Endothelial cell of umbilical vein (primary cell): ENCODE measurements around the gene CELF2. TPM values are rescaled to one million over a fixed set of nuclear protein-coding genes. Genes with fewer than 3 reads are reported as not detected.

ENCODE experiments used
- BruUV-seq: library from RNA; stranded (reverse); fragments of 400-500 nt; replicated peaks from 2 replicates; lab custom pipeline; 2021; lab: Mats Ljungman, UMichigan
- CTCF ChIA-PET: fragments of 300-600, 350-600 bp; sonication (Branson Sonifier 250); formaldehyde crosslinking; loops from one replicate; lab custom pipeline; 2021; ENCODE audit warnings: antibody characterized with exemption, inconsistent platforms; lab: Charles Lee
- POLR2A ChIA-PET: fragments of 300-600, 350-600 bp; sonication (Branson Sonifier 250); formaldehyde crosslinking; loops from one replicate; lab custom pipeline; 2021; ENCODE audit warnings: antibody characterized with exemption, inconsistent platforms; lab: Charles Lee
- DNase-seq: peaks from one replicate; pipeline ENCODE4 v3.0.0-alpha.2; 2011; ENCODE audit warnings: low read depth, low spot score
- FAIRE-seq: peaks from 2 replicates; lab custom pipeline; 2011; peaks lifted over from hg19 to GRCh38; lab: Jason Lieb, UNC
- H2AFZ ChIP-seq: 2 replicates; pipeline ENCODE4 v1.6.0; 2012; ENCODE audit warnings: low read depth, low read length, control low read depth, inconsistent platforms
- H3K27ac ChIP-seq: 2 replicates; pipeline ENCODE4 v1.5.1; 2011; ENCODE audit warnings: low read depth, mild to moderate bottlenecking, control low read depth, low read length, moderate library complexity; ENCODE audit not compliant: insufficient read depth
- H3K27me3 ChIP-seq, 2 experiments: 2 replicates each; pipeline versions ENCODE4 v1.6.0 to v1.6.1; 2011; ENCODE audit warnings: low read length in 2 of 2, mixed read lengths in 1 of 2; ENCODE audit not compliant: control insufficient read depth in 2 of 2, insufficient read depth in 2 of 2
- H3K36me3 ChIP-seq, 2 experiments: 2 replicates in 1 of 2; 3 replicates in 1 of 2; pipeline ENCODE4 v1.5.1; 2011; ENCODE audit warnings: low read length in 2 of 2, mild to moderate bottlenecking in 1 of 2, moderate library complexity in 1 of 2; ENCODE audit not compliant: control insufficient read depth in 2 of 2, insufficient read depth in 2 of 2; ENCODE audit errors: extremely low read depth in 1 of 2
- H3K4me1 ChIP-seq: 3 replicates; pipeline ENCODE4 v1.5.1; 2011; ENCODE audit warnings: mild to moderate bottlenecking, low read length; ENCODE audit not compliant: control insufficient read depth, insufficient read depth; ENCODE audit errors: extremely low read depth
- H3K4me2 ChIP-seq: 2 replicates; pipeline ENCODE4 v1.6.1; 2011; ENCODE audit warnings: low read length, control low read depth, mixed read lengths; ENCODE audit not compliant: insufficient read depth
- H3K4me3 ChIP-seq, 3 experiments: fragments of 200-600 bp in 1 of 3; sonication (generic), shearing (Covaris generic) in 1 of 3; replicated peaks in 1 of 3; 2 replicates each; pipeline ENCODE4 v1.5.1; 2011 to 2016; ENCODE audit warnings: control low read depth in 3 of 3, low read length in 3 of 3, mild to moderate bottlenecking in 2 of 3, inconsistent platforms in 1 of 3, low read depth in 1 of 3, moderate library complexity in 1 of 3; ENCODE audit not compliant: insufficient read depth in 1 of 3
- H3K79me2 ChIP-seq: 2 replicates; pipeline ENCODE4 v1.6.0; 2012; ENCODE audit warnings: low read length, inconsistent platforms; ENCODE audit not compliant: control insufficient read depth, insufficient read depth
- H3K9ac ChIP-seq: replicated peaks from 2 replicates; pipeline ENCODE3; 2011; ENCODE audit warnings: low read length, control low read depth; ENCODE audit not compliant: insufficient read depth; ENCODE audit errors: extremely low read depth
- H3K9me1 ChIP-seq: replicated peaks from 3 replicates; pipeline ENCODE4 v1.6.0; 2011; ENCODE audit warnings: mild to moderate bottlenecking, low read length; ENCODE audit not compliant: control insufficient read depth, insufficient read depth; ENCODE audit errors: extremely low read depth
- H3K9me3 ChIP-seq: replicated peaks from 2 replicates; pipeline ENCODE4 v1.5.1; 2012; ENCODE audit warnings: low read length, inconsistent platforms; ENCODE audit not compliant: control insufficient read depth, insufficient read depth
- H4K20me1 ChIP-seq: replicated peaks from 2 replicates; pipeline ENCODE3; 2011; ENCODE audit warnings: mild to moderate bottlenecking, low read length; ENCODE audit not compliant: control insufficient read depth, insufficient read depth; ENCODE audit errors: extremely low read depth
- CTCF ChIP-seq, 2 donors: IDR thresholded peaks; 1 replicate in 1 of 2; 2 replicates in 1 of 2; pipeline ENCODE4 v1.5.1; 2011; ENCODE audit warnings: low read length in 2 of 2, mild to moderate bottlenecking in 2 of 2, moderate library complexity in 2 of 2, control low read depth in 1 of 2, inconsistent platforms in 1 of 2, low read depth in 1 of 2; ENCODE audit not compliant: insufficient read depth in 1 of 2; ENCODE audit errors: extremely low read depth in 1 of 2
- EZH2 ChIP-seq: IDR thresholded peaks from 2 replicates; pipeline ENCODE4 v1.6.1; 2012; ENCODE audit warnings: borderline replicate concordance, low read depth, mild to moderate bottlenecking, moderate library complexity, low read length, inconsistent platforms; ENCODE audit not compliant: severe bottlenecking
- FOS ChIP-seq: IDR thresholded peaks from 2 replicates; pipeline ENCODE4 v1.6.1; 2011; ENCODE audit warnings: mild to moderate bottlenecking, low read length, moderate library complexity, borderline replicate concordance; ENCODE audit not compliant: insufficient read depth
- GATA2 ChIP-seq: IDR thresholded peaks from 2 replicates; pipeline ENCODE4 v1.7.0; 2011; ENCODE audit warnings: low read depth, mild to moderate bottlenecking, moderate library complexity, mixed read lengths, low read length; ENCODE audit not compliant: insufficient read length, insufficient read depth
- JUN ChIP-seq: IDR thresholded peaks from 2 replicates; pipeline ENCODE4 v1.6.1; 2011; ENCODE audit warnings: borderline replicate concordance, low read depth; ENCODE audit not compliant: insufficient read length, insufficient read depth
- MAX ChIP-seq: IDR thresholded peaks from 2 replicates; pipeline ENCODE4 v1.6.1; 2011; ENCODE audit not compliant: insufficient read depth, insufficient read length
- MYC ChIP-seq: IDR thresholded peaks from one replicate; pipeline ENCODE4 v1.6.1; 2011; ENCODE audit warnings: mild to moderate bottlenecking, low read depth, low read length
- dilution Hi-C: fragments of 300-500 bp; cut with MboI; formaldehyde crosslinking; loops from one replicate; pipeline ENCODE4 v1.15.0; 2019; ENCODE audit warnings: low sequenced_read_pairs; ENCODE audit not compliant: extremely low pct_ligation_motif_present
- intact Hi-C: fragments of 100-400 bp; cut with micrococcal nuclease; formaldehyde crosslinking; loops from one replicate; pipeline ENCODE4 v1.10.0; 2022
- polyA plus RNA-seq, 4 experiments: library from polyadenylated mRNA; depleted of rRNA in 3 of 4; stranded (reverse) in 3 of 4; unstranded in 1 of 4; fragments of >200 nt; gene quantifications; 2 replicates each; pipeline versions ENCODE4 v1.2.1 to v1.2.3, GENCODE V29; 2011 to 2012; ENCODE audit warnings: missing spikeins in 1 of 4
- total RNA-seq: library from RNA; stranded (reverse); gene quantifications from 2 replicates; pipeline ENCODE4 v1.2.3, GENCODE V29; 2021

CELF2 gene
- total and polyA plus RNA-seq, 2 donors (not counting 3 experiments of a cell fraction or from before 2014, with no cell fraction given) = 21.6 to 42.6 TPM

GRCh38 chr10:11105676-11106004 lies 88.0 kb downstream of the CELF2 start:
- no TSS peak for BruUV-seq
- Histone ChIP-seq H3K9me1 (no peaks in the 10 kb centered on the region), H3K9me3 (no peaks in the 10 kb centered on the region), H3K79me2 (no peaks in the 10 kb centered on the region), H4K20me1 (no peaks in the 10 kb centered on the region), H3K36me3 (no peaks in the 10 kb centered on the region), H3K4me1 (no peaks in the 10 kb centered on the region), H3K27me3 (no peaks in the 10 kb centered on the region), H3K4me2 (no peak overlapping the region), H3K4me3 (no peak overlapping the region), H2AFZ (no peak overlapping the region), H3K9ac (no peak overlapping the region), H3K27ac (no peak overlapping the region)
- intact Hi-C loops = no loop called here
- dilution Hi-C loops = no loop called here
- TF ChIP-seq GATA2 (no peak), EZH2 (no peak), MYC (no peak), MAX (no peak), CTCF (IDR thresholded peaks at IDR 0.05; ENCODE audit: extremely low read depth in 1 of 2, insufficient read depth in 1 of 2, low read depth in 1 of 2, low read length in 2 of 2) (no peak), FOS (no peak), JUN (no peak)
- POLR2A ChIA-PET = no interaction called here
- DNase-seq (no peak), FAIRE-seq (no peak)
- CTCF ChIA-PET = interaction anchor here (1.4 kb wide), 1 partner anchor 19 kb away, joined by 3 read pairs; no protein-coding TSS in a partner anchor
